H1 (cell line): ENCODE results near the gene PAX8. TPM values are rescaled to one million over a fixed set of nuclear protein-coding genes. Genes with fewer than 3 reads are reported as not detected.

Experiments used
- CTCF ChIA-PET: fragments of 300-600 bp; sonication (Branson Sonifier 250); formaldehyde crosslinking; loops from one replicate; lab custom pipeline; 2021; ENCODE audit not compliant: partially characterized antibody; lab: Charles Lee
- POLR2A ChIA-PET: fragments of 300-600 bp; sonication (Branson Sonifier 250); formaldehyde crosslinking; loops from one replicate; lab custom pipeline; 2021; ENCODE audit warnings: inconsistent platforms; ENCODE audit not compliant: partially characterized antibody; lab: Charles Lee
- DNase-seq, 2 experiments: peaks; one replicate each; pipeline versions ENCODE4 v3.0.0 to v3.0.0-alpha.2; 2010 to 2022; ENCODE audit warnings: low spot score in 2 of 2, low read depth in 1 of 2, mixed read lengths in 1 of 2
- FAIRE-seq: peaks from 2 replicates; lab custom pipeline; 2011; peaks lifted over from hg19 to GRCh38; lab: Jason Lieb, UNC
- H2AFZ ChIP-seq: 2 replicates; pipeline ENCODE4 v1.8.1; 2012; ENCODE audit warnings: low read length, inconsistent platforms
- H2AK5ac ChIP-seq: 2 replicates; pipeline ENCODE4 v1.6.1; 2013; ENCODE audit warnings: low read depth, low read length
- H2BK120ac ChIP-seq: replicated peaks from 2 replicates; pipeline ENCODE3; 2013; ENCODE audit warnings: low read depth, low read length, inconsistent platforms
- H2BK12ac ChIP-seq: 2 replicates; pipeline ENCODE4 v1.6.1; 2013; ENCODE audit warnings: low read depth, low read length
- H2BK15ac ChIP-seq: 2 replicates; pipeline ENCODE4 v1.6.1; 2013; ENCODE audit warnings: low read length
- H2BK20ac ChIP-seq: 2 replicates; pipeline ENCODE4 v1.6.1; 2013; ENCODE audit warnings: low read length
- H2BK5ac ChIP-seq: 2 replicates; pipeline ENCODE4 v1.6.1; 2013; ENCODE audit warnings: low read depth, low read length
- H3K14ac ChIP-seq: 2 replicates; pipeline ENCODE4 v1.6.1; 2013; ENCODE audit warnings: inconsistent platforms; ENCODE audit not compliant: insufficient read length
- H3K18ac ChIP-seq: 2 replicates; pipeline ENCODE4 v1.6.1; 2013; ENCODE audit warnings: low read length; ENCODE audit errors: extremely low read depth
- H3K23ac ChIP-seq: 2 replicates; pipeline ENCODE4 v1.6.1; 2013; ENCODE audit warnings: inconsistent platforms; ENCODE audit not compliant: insufficient read length
- H3K23me2 ChIP-seq: 2 replicates; pipeline ENCODE4 v1.6.1; 2013; ENCODE audit warnings: low read depth, low read length
- H3K27ac ChIP-seq: 2 replicates; pipeline ENCODE4 v1.6.1; 2011; ENCODE audit warnings: low read depth, low read length, inconsistent platforms
- H3K27me3 ChIP-seq, 4 experiments: replicated peaks in 1 of 4; 1 replicate in 1 of 4; 2 replicates in 3 of 4; pipeline versions ENCODE4 v1.6.1 to v1.8.1; 2011 to 2013; ENCODE audit warnings: low read length in 3 of 4, mild to moderate bottlenecking in 3 of 4, inconsistent platforms in 2 of 4, mixed read lengths in 2 of 4, moderate library complexity in 1 of 4; ENCODE audit not compliant: control insufficient read depth in 3 of 4, insufficient read depth in 3 of 4; ENCODE audit errors: extremely low read depth in 1 of 4
- H3K36me3 ChIP-seq, 4 experiments: 2 replicates each; pipeline versions ENCODE4 v1.6.1 to v1.8.1; 2011 to 2013; ENCODE audit warnings: mild to moderate bottlenecking in 4 of 4, low read length in 3 of 4, moderate library complexity in 2 of 4, control low read depth in 1 of 4, inconsistent platforms in 1 of 4; ENCODE audit not compliant: insufficient read depth in 4 of 4, control insufficient read depth in 2 of 4
- H3K4ac ChIP-seq: replicated peaks from 2 replicates; pipeline ENCODE3; 2013; ENCODE audit warnings: low read length, low read depth, mixed read lengths, inconsistent platforms; ENCODE audit not compliant: insufficient read length
- H3K4me1 ChIP-seq, 4 experiments: replicated peaks in 1 of 4; 1 replicate in 1 of 4; 2 replicates in 3 of 4; pipeline versions ENCODE4 v1.6.1 to v1.8.1; 2011 to 2013; ENCODE audit warnings: low read length in 3 of 4, inconsistent platforms in 2 of 4, mixed read lengths in 1 of 4; ENCODE audit not compliant: insufficient read depth in 4 of 4, control insufficient read depth in 3 of 4
- H3K4me2 ChIP-seq, 2 experiments: 2 replicates each; pipeline versions ENCODE4 v1.6.1 to v1.8.1; 2011 to 2013; ENCODE audit warnings: low read depth in 2 of 2, low read length in 2 of 2, control low read depth in 1 of 2, inconsistent platforms in 1 of 2, mild to moderate bottlenecking in 1 of 2; ENCODE audit not compliant: insufficient read depth in 1 of 2
- H3K4me3 ChIP-seq, 4 experiments: fragments of 200-600, 300-600 bp in 1 of 4; sonication (generic), shearing (Covaris generic), sonication (Bioruptor Twin) in 1 of 4; 2 replicates each; pipeline versions ENCODE4 v1.5.1 to v1.8.1; 2011 to 2016; ENCODE audit warnings: low read length in 4 of 4, low read depth in 3 of 4, control low read depth in 2 of 4, inconsistent platforms in 2 of 4, mild to moderate bottlenecking in 2 of 4, mixed read lengths in 1 of 4, moderate library complexity in 1 of 4; ENCODE audit not compliant: insufficient read depth in 2 of 4; ENCODE audit errors: extremely low read depth in 1 of 4
- H3K56ac ChIP-seq: replicated peaks from 2 replicates; pipeline ENCODE3; 2013; ENCODE audit warnings: low read depth, mild to moderate bottlenecking, mixed read lengths, low read length, inconsistent platforms; ENCODE audit not compliant: insufficient read length
- H3K79me1 ChIP-seq: 2 replicates; pipeline ENCODE4 v1.6.1; 2013; ENCODE audit warnings: low read depth, low read length, control low read depth
- H3K79me2 ChIP-seq, 2 experiments: 2 replicates each; pipeline versions ENCODE4 v1.6.1 to v1.8.1; 2012 to 2013; ENCODE audit warnings: low read length in 2 of 2, mild to moderate bottlenecking in 2 of 2, inconsistent platforms in 1 of 2; ENCODE audit not compliant: insufficient read depth in 2 of 2, control insufficient read depth in 1 of 2
- H3K9ac ChIP-seq, 4 experiments: replicated peaks in 1 of 4; 1 replicate in 1 of 4; 2 replicates in 3 of 4; pipeline versions ENCODE4 v1.6.1 to v1.8.1; 2011 to 2013; ENCODE audit warnings: low read depth in 3 of 4, low read length in 3 of 4, control low read depth in 2 of 4, mild to moderate bottlenecking in 2 of 4, moderate library complexity in 2 of 4, inconsistent platforms in 1 of 4; ENCODE audit errors: extremely low read depth in 1 of 4
- H3K9me3 ChIP-seq, 2 experiments: 2 replicates each; pipeline versions ENCODE4 v1.6.1 to v1.8.1; 2012 to 2013; ENCODE audit warnings: mild to moderate bottlenecking in 2 of 2, moderate library complexity in 2 of 2, control low read depth in 1 of 2, inconsistent platforms in 1 of 2, low read depth in 1 of 2, low read length in 1 of 2, mixed read lengths in 1 of 2; ENCODE audit not compliant: insufficient read depth in 2 of 2
- H4K20me1 ChIP-seq, 2 experiments: replicated peaks in 1 of 2; 2 replicates each; pipeline versions ENCODE3 to v1.8.1; 2011 to 2013; ENCODE audit warnings: inconsistent platforms in 2 of 2, low read length in 2 of 2, mild to moderate bottlenecking in 1 of 2; ENCODE audit not compliant: insufficient read depth in 2 of 2, control insufficient read depth in 1 of 2
- H4K5ac ChIP-seq: 2 replicates; pipeline ENCODE4 v1.6.1; 2013; ENCODE audit warnings: low read length, low read depth, mixed read lengths, inconsistent platforms; ENCODE audit not compliant: insufficient read length
- H4K8ac ChIP-seq: 2 replicates; pipeline ENCODE4 v1.8.0; 2013; ENCODE audit warnings: mild to moderate bottlenecking, moderate library complexity, low read length, inconsistent platforms; ENCODE audit not compliant: insufficient read depth; ENCODE audit errors: extremely low read depth
- H4K91ac ChIP-seq: replicated peaks from 2 replicates; pipeline ENCODE3; 2013; ENCODE audit warnings: low read length, mixed read lengths, inconsistent platforms; ENCODE audit not compliant: insufficient read length
- CHD1 ChIP-seq: IDR thresholded peaks from 2 replicates; pipeline ENCODE4 v1.6.1; 2012; ENCODE audit warnings: low read depth, low read length, improper control_type of control experiment
- JUND ChIP-seq: IDR thresholded peaks from 2 replicates; pipeline ENCODE4 v1.6.1; 2011; ENCODE audit warnings: mild to moderate bottlenecking, improper control_type of control experiment, low read length
- NANOG ChIP-seq: IDR thresholded peaks from 2 replicates; pipeline ENCODE4 v1.6.1; 2011; ENCODE audit warnings: low read length, low read depth, mild to moderate bottlenecking, inconsistent platforms; ENCODE audit not compliant: insufficient read depth, poor library complexity, severe bottlenecking
- RBBP5 ChIP-seq: IDR thresholded peaks from 2 replicates; pipeline ENCODE4 v1.7.1; 2012; ENCODE audit warnings: low read depth, mild to moderate bottlenecking, inconsistent platforms, low read length, moderate library complexity, borderline replicate concordance
- SIN3A ChIP-seq, 2 experiments: IDR thresholded peaks in 1 of 2; conservative IDR thresholded peaks in 1 of 2; 2 replicates each; pipeline ENCODE4 v1.6.1; 2011 to 2012; ENCODE audit warnings: low read length in 2 of 2, improper control_type of control experiment in 1 of 2, low read depth in 1 of 2, mild to moderate bottlenecking in 1 of 2
- SRF ChIP-seq: IDR thresholded peaks from 2 replicates; pipeline ENCODE4 v1.6.1; 2011; ENCODE audit warnings: mild to moderate bottlenecking, low read depth, low read length, moderate library complexity
- TBP ChIP-seq: IDR thresholded peaks from 2 replicates; pipeline ENCODE4 v1.6.1; 2011; ENCODE audit warnings: low read depth, low read length, improper control_type of control experiment
- WGBS, 2 experiments: shearing (Covaris generic) in 1 of 2; methylation state at CpG; one replicate each; pipeline versions ENCODE4 v1.1.6 to v1.1.7; 2013 to 2015; ENCODE audit warnings: low lambda C conversion rate in 2 of 2, mixed read lengths in 2 of 2, inconsistent platforms in 1 of 2, low coverage in 1 of 2, missing lambda C conversion rate in 1 of 2; ENCODE audit not compliant: insufficient replicate concordance in 2 of 2, insufficient coverage in 1 of 2, insufficient read length in 1 of 2; ENCODE audit errors: extremely low coverage in 1 of 2, missing lambda C conversion rate in 1 of 2; 5-methylcytosine and 5-hydroxymethylcytosine counted together
- polyA plus RNA-seq, 7 experiments: library from polyadenylated mRNA; depleted of rRNA in 3 of 7; stranded (reverse) in 5 of 7; unstranded in 2 of 7; fragments of >200 nt in 5 of 7; fragments of 200-250 nt in 2 of 7; gene quantifications; 1 replicate in 5 of 7; 2 replicates in 1 of 7; 4 replicates in 1 of 7; pipeline versions ENCODE4 v1.2.1 to v1.2.3, GENCODE V29; 2011 to 2013; ENCODE audit warnings: missing spikeins in 2 of 7, mixed read lengths in 2 of 7
- total RNA-seq: library from RNA; stranded (reverse); fragmentation: NEBNext Ultra II Directional; extraction: Animal tissue kit (Norgen Biotek cat#: 25700); gene quantifications from 2 replicates; pipeline ENCODE4 v1.2.1, GENCODE V29; 2021

The PAX8 gene
- total and polyA plus RNA-seq, 2 of the 8 experiments (the other 6 are each of a cell fraction or from before 2014, with no cell fraction given): 0.02 TPM; not detected in 1

GRCh38 chr2:113174376-113174750 is 104.4 kb downstream of the PAX8 start:
- no peak for FAIRE-seq
- no peak overlapping the region for H3K4me2 ChIP-seq
- no peak overlapping the region for H4K5ac ChIP-seq
- no peak overlapping the region for H3K23ac ChIP-seq
- H4K20me1 ChIP-seq: no peaks in the 10 kb centered on the region
- no peak overlapping the region for H4K8ac ChIP-seq
- ChIA-PET POLR2A (interaction anchor here (1.6 to 2.0 kb wide), 2 partner anchors 9 kb away, joined by 4 read pairs; no protein-coding TSS in a partner anchor), CTCF (interaction anchor here (0.7 to 6.2 kb wide), 16 partner anchors 9 to 196 kb away, joined by 3 to 63 read pairs (median 6); partner anchors contain the start of gene IL36RN)
- DNase-seq: no peak
- H3K9me3 ChIP-seq: no peaks in the 10 kb centered on the region
- no peak overlapping the region for H3K14ac ChIP-seq
- no peak overlapping the region for H2AFZ ChIP-seq
- H2BK5ac ChIP-seq: no peak overlapping the region
- H2AK5ac ChIP-seq: no peak overlapping the region
- H3K27me3 ChIP-seq: no peaks in the 10 kb centered on the region
- no peak overlapping the region for H3K4me3 ChIP-seq
- H3K56ac ChIP-seq: no peak overlapping the region
- no peak overlapping the region for H2BK120ac ChIP-seq
- H3K4me1 ChIP-seq: peaks cover 0 to 3% (median 0%) of the 10 kb centered on the region in 4 experiments; a peak in 3 of 7 replicates
- no peak overlapping the region for H4K91ac ChIP-seq
- 98% methylated on average over 3 of the region's 3 CpGs; no CpG with 5 or more reads in 1 of the 2 experiments for WGBS, 2 experiments
- H2BK12ac ChIP-seq: no peak overlapping the region
- H3K18ac ChIP-seq: no peak overlapping the region
- TF ChIP-seq SIN3A (conservative IDR thresholded peaks at IDR 0.05 in 1 of 2, IDR thresholded peaks at IDR 0.05 in 1 of 2; ENCODE audit: low read depth in 1 of 2, low read length in 2 of 2) (no peak), RBBP5 (no peak), JUND (no peak), CHD1 (no peak), SRF (no peak), NANOG (no peak), TBP (no peak)
- no peaks in the 10 kb centered on the region for H3K36me3 ChIP-seq
- H3K79me1 ChIP-seq: no peaks in the 10 kb centered on the region
- H3K9ac ChIP-seq: no peak overlapping the region
- H2BK15ac ChIP-seq: no peak overlapping the region
- no peak overlapping the region for H2BK20ac ChIP-seq
- no peaks in the 10 kb centered on the region for H3K79me2 ChIP-seq
- no peaks in the 10 kb centered on the region for H3K23me2 ChIP-seq
- H3K4ac ChIP-seq: no peak overlapping the region
- H3K27ac ChIP-seq: no peak overlapping the region
